HepG2 (cell line): ENCODE data around the gene ZBTB47. TPM values are rescaled to one million over a fixed set of nuclear protein-coding genes. Genes with fewer than 3 reads are reported as not detected.
A peak's percentile ranks its signal among the peaks of the same experiment; 100 is the strongest.

Experiments
- ATAC-seq: fragments of 200-7000 bp; cut with Tn5 transposase; 3 replicates; pipeline ENCODE4 v1.9.1; 2020; ENCODE audit warnings: mild to moderate bottlenecking, moderate library complexity
- BruUV-seq: library from RNA; stranded (reverse); fragments of 400-500 nt; replicated peaks from 2 replicates; lab custom pipeline; 2021; lab: Mats Ljungman, UMichigan
- CTCF ChIA-PET: fragments of 300-600 bp; formaldehyde crosslinking; extraction: SDS; loops from one replicate; lab custom pipeline; 2021; ENCODE audit warnings: low total read pairs, inconsistent platforms, low intra/inter-chr PET ratio; lab: Yijun Ruan, JAX
- POLR2A ChIA-PET: fragments of 350-600 bp; sonication (Branson Sonifier 250); formaldehyde crosslinking; loops from one replicate; lab custom pipeline; 2020; ENCODE audit warnings: antibody characterized with exemption, inconsistent platforms; lab: Yijun Ruan, JAX
- DNase-seq: peaks from one replicate; pipeline ENCODE4 v3.0.0-alpha.2; 2015; ENCODE audit warnings: low spot score
- FAIRE-seq: peaks from 3 replicates; lab custom pipeline; 2011; peaks lifted over from hg19 to GRCh38; lab: Jason Lieb, UNC
- H2AFZ ChIP-seq: one replicate; pipeline ENCODE4 v1.6.1; 2011; ENCODE audit warnings: low read length, inconsistent platforms
- H3K27ac ChIP-seq: fragments of 300-600 bp; 3 replicates; pipeline ENCODE4 v1.8.0; 2011; ENCODE audit warnings: mixed run types, mild to moderate bottlenecking, mixed read lengths, low read length, inconsistent platforms; ENCODE audit not compliant: insufficient read depth; ENCODE audit errors: extremely low read length
- H3K27me3 ChIP-seq, 2 experiments: fragments of 200-600 bp in 1 of 2; 2 replicates in 1 of 2; 3 replicates in 1 of 2; pipeline versions ENCODE4 v1.6.0 to v1.8.0; 2011; ENCODE audit warnings: low read length in 2 of 2, mild to moderate bottlenecking in 2 of 2, moderate library complexity in 2 of 2, inconsistent platforms in 1 of 2; ENCODE audit not compliant: insufficient read depth in 2 of 2, control insufficient read depth in 1 of 2
- H3K36me3 ChIP-seq, 2 experiments: fragments of 200-600 bp in 1 of 2; replicated peaks in 1 of 2; 2 replicates in 1 of 2; 3 replicates in 1 of 2; pipeline versions ENCODE4 v1.5.1 to v1.8.0; 2011; ENCODE audit warnings: low read length in 2 of 2, inconsistent platforms in 1 of 2; ENCODE audit not compliant: insufficient read depth in 2 of 2, control insufficient read depth in 1 of 2
- H3K4me1 ChIP-seq: 2 replicates; pipeline ENCODE4 v1.5.1; 2012; ENCODE audit warnings: low read length, inconsistent platforms; ENCODE audit not compliant: insufficient read depth
- H3K4me2 ChIP-seq: 2 replicates; pipeline ENCODE4 v1.6.0; 2011; ENCODE audit warnings: low read depth, low read length, inconsistent platforms
- H3K4me3 ChIP-seq, 3 experiments: fragments of 200-600 bp in 1 of 3; sonication (generic), shearing (Covaris generic) in 1 of 3; replicated peaks in 1 of 3; 2 replicates each; pipeline ENCODE4 v1.5.1; 2011 to 2016; ENCODE audit warnings: low read length in 3 of 3, inconsistent platforms in 2 of 3, low read depth in 2 of 3, mild to moderate bottlenecking in 2 of 3, control low read depth in 1 of 3, mixed read lengths in 1 of 3; ENCODE audit not compliant: insufficient read depth in 1 of 3
- H3K79me2 ChIP-seq: one replicate; pipeline ENCODE4 v1.6.1; 2011; ENCODE audit warnings: low read length, inconsistent platforms; ENCODE audit not compliant: insufficient read depth
- H3K9ac ChIP-seq: 2 replicates; pipeline ENCODE4 v1.6.0; 2011; ENCODE audit warnings: mild to moderate bottlenecking, low read depth, low read length, inconsistent platforms; ENCODE audit not compliant: insufficient read depth
- H3K9me3 ChIP-seq: 2 replicates; pipeline ENCODE4 v1.5.1; 2012; ENCODE audit warnings: mild to moderate bottlenecking, low read length
- H4K20me1 ChIP-seq: 2 replicates; pipeline ENCODE4 v1.6.0; 2011; ENCODE audit warnings: inconsistent platforms, mild to moderate bottlenecking, low read length, moderate library complexity; ENCODE audit not compliant: insufficient read depth
- E2F5 ChIP-seq: sonication (generic); formaldehyde crosslinking; conservative IDR thresholded peaks from 2 replicates; pipeline ENCODE4 v1.4.0; 2020; ENCODE audit warnings: missing genetic modification reagents
- GMEB1 ChIP-seq: sonication (generic); formaldehyde crosslinking; IDR thresholded peaks from 2 replicates; pipeline ENCODE4 v1.5.1; 2020; ENCODE audit warnings: missing genetic modification reagents, mild to moderate bottlenecking, borderline replicate concordance
- HDAC1 ChIP-seq: sonication (generic); formaldehyde crosslinking; IDR thresholded peaks from 2 replicates; pipeline ENCODE4 v1.5.1; 2020; ENCODE audit warnings: mild to moderate bottlenecking, missing genetic modification reagents
- MAFK ChIP-seq, 2 experiments: IDR thresholded peaks in 1 of 2; conservative IDR thresholded peaks in 1 of 2; 2 replicates each; pipeline ENCODE4 v1.6.1; 2011; ENCODE audit warnings: improper control_type of control experiment in 2 of 2, low read length in 2 of 2
- POLR2AphosphoS2 ChIP-seq: IDR thresholded peaks from 2 replicates; pipeline ENCODE4 v1.6.1; 2011; ENCODE audit warnings: low read depth, low read length, improper control_type of control experiment
- WGBS: methylation state at CpG from one replicate; pipeline ENCODE4 v1.1.6; 2017; ENCODE audit warnings: low lambda C conversion rate; 5-methylcytosine and 5-hydroxymethylcytosine counted together
- in situ Hi-C: cut with HindIII; loops from 2 replicates; pipeline ENCODE4 v1.10.0; 2017; ENCODE audit warnings: low pct_unique_long_range_greater_than_20kb; ENCODE audit not compliant: extremely low pct_ligation_motif_present
- intact Hi-C: fragments of 100-400 bp; cut with micrococcal nuclease; formaldehyde crosslinking; loops from one replicate; pipeline ENCODE4 v1.10.0; 2022; ENCODE audit not compliant: unreplicated experiment
- polyA plus RNA-seq, 8 experiments: library from polyadenylated mRNA; depleted of rRNA in 3 of 8; stranded (reverse) in 7 of 8; unstranded in 1 of 8; fragments of >200 nt; fragmentation: Illumina TruSeq in 4 of 8; extraction: Trizol in 4 of 8; gene quantifications; 2 replicates each; pipeline versions ENCODE4 v1.2.1 to v1.2.3, GENCODE V29; 2011 to 2016; ENCODE audit warnings: low read depth in 4 of 8, missing spikeins in 1 of 8, mixed read lengths in 1 of 8; ENCODE audit not compliant: insufficient read depth in 1 of 8
- total RNA-seq, 5 experiments: library from RNA; depleted of rRNA; stranded (reverse); fragments of >200 nt; fragmentation: Illumina TruSeq; extraction: Trizol; gene quantifications; 2 replicates each; pipeline ENCODE4 v1.2.3, GENCODE V29; 2016; ENCODE audit warnings: low read depth in 1 of 5

The ZBTB47 gene
- total and polyA plus RNA-seq, 2 of the 13 experiments (the other 11 are each of a cell fraction or from before 2014, with no cell fraction given) = 1.5 to 3.1 TPM

GRCh38 chr3:42667523-42668412, 14.3 kb downstream of the ZBTB47 start:
- no peak overlapping the region for H2AFZ ChIP-seq
- DNase-seq (no peak), FAIRE-seq (no peak), ATAC-seq (no peak)
- H3K27me3 ChIP-seq = no peaks in the 10 kb centered on the region
- H3K27ac ChIP-seq = no peak overlapping the region
- H3K36me3 ChIP-seq = no peaks in the 10 kb centered on the region
- 28% methylated on average over 6 of the region's 8 CpGs for WGBS
- peaks cover 12% of the 10 kb centered on the region for H3K4me1 ChIP-seq
- H3K79me2 ChIP-seq = no peaks in the 10 kb centered on the region
- in situ Hi-C loops (no loop called here), intact Hi-C loops (no loop called here)
- ChIA-PET POLR2A (no interaction called here), CTCF (no interaction called here)
- H3K4me3 ChIP-seq = no peak overlapping the region
- no peak for TF ChIP-seq GMEB1 (CRISPR knock-in tag)
- no peak for TF ChIP-seq E2F5 (CRISPR knock-in tag)
- TF ChIP-seq HDAC1 = no peak
- 0 out of 2 replicates have a peak, but pooled peaks have one; percentile 6 for TF ChIP-seq POLR2AphosphoS2
- TF ChIP-seq MAFK (conservative IDR thresholded peaks at IDR 0.05 in 1 of 2, IDR thresholded peaks at IDR 0.05 in 1 of 2; ENCODE audit: low read length in 2 of 2) = 0 out of 4 replicates have a peak, but pooled peaks of 1 of the 2 experiments have one; percentile 19
- H4K20me1 ChIP-seq = no peaks in the 10 kb centered on the region
- no peak overlapping the region for H3K9ac ChIP-seq
- no peak overlapping the region for H3K4me2 ChIP-seq
- no peaks in the 10 kb centered on the region for H3K9me3 ChIP-seq
- no TSS peak for BruUV-seq
